Effector memory CD4-positive, alpha-beta T cell (primary cell): ENCODE measurements around the gene FGGY.

Source experiments
- DNase-seq, 3 donors: peaks; one replicate each; pipeline ENCODE4 v3.0.0-alpha.2; 2020
- H3K27ac ChIP-seq: 2 replicates; pipeline ENCODE4 v1.7.0; 2013; ENCODE audit warnings: mild to moderate bottlenecking, low read length, moderate library complexity; ENCODE audit not compliant: insufficient read depth, poor library complexity, severe bottlenecking
- H3K27me3 ChIP-seq: replicated peaks from 2 replicates; pipeline ENCODE4 v1.7.0; 2013; ENCODE audit warnings: mild to moderate bottlenecking, low read length; ENCODE audit not compliant: insufficient read depth, control insufficient read depth, poor library complexity, severe bottlenecking
- H3K36me3 ChIP-seq: 2 replicates; pipeline ENCODE4 v1.7.0; 2013; ENCODE audit warnings: mild to moderate bottlenecking, low read length, moderate library complexity; ENCODE audit not compliant: control insufficient read depth, insufficient read depth
- H3K4me1 ChIP-seq: 2 replicates; pipeline ENCODE4 v1.7.0; 2013; ENCODE audit warnings: low read length, mild to moderate bottlenecking; ENCODE audit not compliant: control insufficient read depth, insufficient read depth, poor library complexity, severe bottlenecking
- H3K4me3 ChIP-seq: 2 replicates; pipeline ENCODE4 v1.7.0; 2013; ENCODE audit warnings: low read length, low read depth, mild to moderate bottlenecking; ENCODE audit not compliant: insufficient read depth, poor library complexity, severe bottlenecking
- H3K9me3 ChIP-seq: 2 replicates; pipeline ENCODE4 v1.7.0; 2013; ENCODE audit warnings: mild to moderate bottlenecking, low read length, moderate library complexity; ENCODE audit not compliant: control insufficient read depth

Gene FGGY

DNA sequence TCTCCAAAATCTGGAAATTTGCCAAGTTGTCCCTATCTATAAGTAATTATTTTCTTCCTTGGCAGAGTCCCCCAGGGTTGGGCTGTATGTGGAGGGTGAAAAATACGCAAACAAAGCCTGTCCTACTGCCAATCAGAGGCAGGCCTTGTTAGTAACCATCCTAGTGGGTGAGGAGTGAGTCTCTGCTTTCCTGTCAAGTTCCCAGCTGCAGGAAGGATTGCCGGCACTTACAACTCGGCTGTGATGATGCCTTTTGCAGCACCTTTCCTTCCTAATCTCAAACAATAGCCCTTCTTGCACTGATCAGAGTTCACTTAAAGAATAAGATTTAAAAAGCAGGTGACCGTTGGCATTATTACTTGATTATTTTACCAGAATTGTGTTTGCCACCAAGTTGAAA lies 31.3 kb upstream of the FGGY start:
- Histone ChIP-seq H3K27me3 (no peaks in the 10 kb centered on the region), H3K4me1 (no peaks in the 10 kb centered on the region), H3K9me3 (no peaks in the 10 kb centered on the region), H3K27ac (no peak overlapping the region), H3K4me3 (no peak overlapping the region), H3K36me3 (no peaks in the 10 kb centered on the region)
- DNase-seq: no peak

DNA sequence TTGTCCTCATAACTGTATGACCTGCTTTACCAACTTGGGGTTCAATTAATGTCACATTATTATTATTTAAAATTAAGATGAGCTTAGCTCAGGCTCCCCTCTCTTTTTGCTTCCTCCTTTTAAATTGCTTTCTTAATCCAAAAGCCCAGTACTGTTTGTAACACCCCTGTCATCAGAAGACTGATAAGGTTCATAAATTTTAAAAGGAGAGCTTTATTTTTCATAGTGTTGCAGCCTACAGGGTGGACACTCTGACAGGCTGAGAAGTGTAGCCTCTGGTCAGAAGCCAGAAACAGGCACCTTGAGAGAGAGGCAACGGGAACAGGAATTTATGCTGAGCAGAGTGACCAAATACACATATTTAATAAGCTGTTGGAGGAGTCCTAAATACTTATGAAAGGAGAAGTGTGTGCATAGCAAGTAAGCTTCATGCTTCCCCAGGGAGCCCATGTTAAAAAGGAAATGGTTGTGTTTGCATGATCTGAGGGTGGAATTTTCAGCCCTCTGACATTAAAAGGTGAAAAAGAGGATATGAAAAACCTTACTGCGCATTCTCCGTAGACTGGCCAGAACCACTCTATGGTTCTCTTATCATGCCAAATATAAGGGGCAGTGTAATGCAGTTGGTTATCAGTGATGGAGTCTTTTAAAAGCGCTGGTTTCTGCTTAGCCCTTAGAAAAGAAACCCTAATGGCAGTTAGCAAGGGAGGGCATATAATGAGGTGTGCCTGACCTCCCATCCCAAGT lies 30.5 kb upstream of the FGGY start:
- no peak overlapping the region for H3K4me3 ChIP-seq
- H3K9me3 ChIP-seq: no peaks in the 10 kb centered on the region
- H3K4me1 ChIP-seq: no peaks in the 10 kb centered on the region
- no peaks in the 10 kb centered on the region for H3K36me3 ChIP-seq
- H3K27me3 ChIP-seq: no peaks in the 10 kb centered on the region
- DNase-seq: no peak
- H3K27ac ChIP-seq: no peak overlapping the region

- no peaks in the 10 kb centered on the region for H3K9me3 ChIP-seq
- no peak overlapping the region for H3K27ac ChIP-seq
- no peak overlapping the region for H3K4me3 ChIP-seq
- no peaks in the 10 kb centered on the region for H3K36me3 ChIP-seq
- no peak for DNase-seq
- no peaks in the 10 kb centered on the region for H3K4me1 ChIP-seq
- H3K27me3 ChIP-seq: no peaks in the 10 kb centered on the region
These were observed 30.0 kb upstream of the FGGY start for GRCh38 chr1:59266927-59267293.

- H3K4me1 ChIP-seq: no peaks in the 10 kb centered on the region
- DNase-seq: no peak
- no peaks in the 10 kb centered on the region for H3K9me3 ChIP-seq
- no peak overlapping the region for H3K27ac ChIP-seq
- no peak overlapping the region for H3K4me3 ChIP-seq
- no peaks in the 10 kb centered on the region for H3K27me3 ChIP-seq
- no peaks in the 10 kb centered on the region for H3K36me3 ChIP-seq
These were observed 28.5 kb upstream of the FGGY start for GRCh38 chr1:59268406-59268805.

DNA sequence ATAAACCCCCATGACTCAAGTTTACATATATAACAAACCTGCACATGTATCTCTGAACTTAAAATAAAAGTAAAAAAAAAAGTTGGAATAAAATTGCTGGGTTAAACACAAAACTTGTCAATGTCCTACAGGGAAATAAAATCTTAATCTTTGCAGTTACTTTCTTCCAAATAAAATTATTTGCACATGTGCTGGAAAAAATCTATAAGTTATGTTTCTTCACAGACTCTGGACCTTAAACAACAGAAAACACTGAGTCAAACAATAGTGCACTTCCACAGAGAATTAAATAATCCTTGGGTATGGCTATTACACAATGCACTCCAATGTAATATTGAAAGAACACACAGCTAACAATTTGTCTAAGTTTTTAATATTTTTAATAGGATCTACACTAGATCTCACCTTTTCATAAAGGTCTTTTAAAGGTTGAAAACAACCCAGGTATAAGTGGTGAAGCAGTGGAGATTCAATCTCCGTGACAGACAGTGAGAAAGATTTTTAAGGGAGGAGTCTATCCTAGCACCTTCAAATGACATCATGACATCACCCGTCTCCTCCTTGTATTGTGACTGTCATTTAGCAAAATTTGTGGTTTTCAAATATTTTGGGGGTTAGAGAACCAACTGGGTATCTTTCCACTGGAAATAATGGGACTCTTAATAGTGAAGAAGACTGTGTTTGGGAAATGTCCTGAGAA lies 25.2 kb upstream of the FGGY start:
- Histone ChIP-seq H3K36me3 (no peaks in the 10 kb centered on the region), H3K4me1 (no peaks in the 10 kb centered on the region), H3K27ac (no peak overlapping the region), H3K27me3 (no peaks in the 10 kb centered on the region), H3K4me3 (no peak overlapping the region), H3K9me3 (no peaks in the 10 kb centered on the region)
- DNase-seq: no peak

DNA sequence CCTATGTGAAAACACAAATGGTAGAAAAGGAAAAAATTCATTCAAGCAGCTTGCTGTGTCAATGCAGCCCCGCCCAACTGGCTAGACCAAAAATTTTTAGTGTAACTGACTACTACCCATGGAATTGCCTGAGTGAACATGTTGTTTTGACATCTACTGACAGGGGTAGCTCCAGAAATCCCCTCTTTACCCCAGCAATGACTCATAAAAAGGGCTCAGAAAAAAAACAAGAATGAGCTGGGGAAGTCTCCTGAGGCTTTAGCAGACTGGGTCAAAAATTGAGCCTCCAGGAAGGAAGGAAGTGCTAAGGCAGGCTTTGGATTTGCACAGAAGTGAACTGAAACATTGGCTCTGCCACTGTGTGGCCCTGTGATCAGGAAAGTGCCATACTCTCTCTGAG lies 24.4 kb upstream of the FGGY start:
- no peak overlapping the region for H3K27ac ChIP-seq
- no peak for DNase-seq
- no peaks in the 10 kb centered on the region for H3K36me3 ChIP-seq
- H3K4me3 ChIP-seq: no peak overlapping the region
- no peaks in the 10 kb centered on the region for H3K27me3 ChIP-seq
- no peaks in the 10 kb centered on the region for H3K9me3 ChIP-seq
- H3K4me1 ChIP-seq: no peaks in the 10 kb centered on the region

DNA sequence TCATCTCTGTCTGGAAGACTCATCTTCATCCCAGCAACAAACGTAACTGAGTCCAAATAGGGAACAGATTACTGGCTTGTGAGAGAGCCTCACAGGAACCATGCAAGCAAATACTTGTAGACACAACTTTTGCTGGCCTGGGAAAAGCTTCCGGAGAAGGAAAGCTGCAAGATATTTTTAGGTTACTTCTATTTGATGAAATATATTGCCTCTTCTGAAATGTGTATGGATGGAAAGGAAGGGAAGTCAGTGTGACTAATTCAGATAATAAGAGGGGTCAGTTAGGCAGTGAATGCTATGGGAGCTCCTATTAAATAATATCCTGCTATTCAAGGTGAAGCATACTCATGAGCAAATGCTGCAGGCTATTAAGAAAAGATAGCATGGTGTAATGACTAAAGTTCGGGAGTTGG lies 20.4 kb upstream of the FGGY start:
- H3K27ac ChIP-seq: no peak overlapping the region

DNA sequence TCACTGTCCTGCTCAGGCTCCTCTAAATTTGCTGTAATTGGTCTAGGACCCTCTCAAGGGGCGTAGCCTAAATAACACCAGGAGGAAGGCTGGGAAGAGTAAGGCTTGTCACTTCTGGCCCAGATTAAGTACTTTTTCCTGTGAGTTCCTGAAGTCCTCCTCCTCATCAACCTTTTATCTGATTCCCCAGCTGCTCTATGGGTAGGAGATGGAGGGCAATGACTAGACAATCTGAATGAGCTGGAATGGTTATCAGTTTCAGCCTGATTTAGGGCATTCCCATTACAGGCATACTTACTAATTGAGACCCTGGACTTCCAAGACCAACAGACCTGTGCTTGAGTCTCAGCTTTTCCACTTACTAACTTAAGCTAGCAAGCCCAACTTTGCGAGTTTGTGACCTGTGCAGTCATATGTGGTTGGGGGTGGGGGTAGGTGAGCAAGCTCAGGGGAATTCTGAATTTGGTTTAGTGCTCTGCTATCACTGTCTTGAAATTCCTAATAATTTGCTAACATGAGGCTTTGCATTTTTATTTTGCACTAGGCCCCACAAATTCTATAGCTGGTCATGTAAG lies 18.0 kb upstream of the FGGY start:
- Histone ChIP-seq H3K36me3 (no peaks in the 10 kb centered on the region), H3K9me3 (no peaks in the 10 kb centered on the region), H3K4me1 (no peaks in the 10 kb centered on the region), H3K27ac (no peak overlapping the region), H3K27me3 (no peaks in the 10 kb centered on the region), H3K4me3 (no peak overlapping the region)
- no peak for DNase-seq

More for the DNA sequence above, 20.4 kb upstream of the FGGY start:
- H3K27me3 ChIP-seq: no peaks in the 10 kb centered on the region
- H3K4me1 ChIP-seq: no peaks in the 10 kb centered on the region
- DNase-seq: no peak
- H3K36me3 ChIP-seq: no peaks in the 10 kb centered on the region
- no peak overlapping the region for H3K4me3 ChIP-seq
- H3K9me3 ChIP-seq: no peaks in the 10 kb centered on the region

DNA sequence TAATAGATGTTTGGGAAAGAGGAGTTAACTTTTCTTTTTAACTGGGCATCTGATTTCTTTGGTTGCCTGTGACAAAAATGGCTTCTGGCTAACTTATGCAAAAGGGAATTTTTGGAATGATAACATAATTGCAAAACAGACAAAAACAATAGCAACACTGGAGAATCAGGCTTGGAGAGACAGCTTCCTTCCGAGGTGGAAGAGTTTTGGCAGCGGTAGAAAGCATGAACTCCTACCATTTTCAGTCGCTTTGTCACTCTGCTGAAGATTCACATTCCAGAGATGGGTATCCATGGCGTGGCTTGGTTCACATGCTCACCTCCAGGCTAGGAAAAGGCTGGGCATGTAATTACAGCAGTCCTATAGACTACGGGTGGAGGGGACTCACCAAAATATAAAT lies 17.2 kb upstream of the FGGY start:
- DNase-seq: no peak

GRCh38 chr1:59282951-59283350 lies 13.9 kb upstream of the FGGY start:
- H3K27me3 ChIP-seq: no peaks in the 10 kb centered on the region
- H3K36me3 ChIP-seq: no peaks in the 10 kb centered on the region
- H3K27ac ChIP-seq: no peak overlapping the region
- H3K9me3 ChIP-seq: no peaks in the 10 kb centered on the region
- no peaks in the 10 kb centered on the region for H3K4me1 ChIP-seq
- DNase-seq: no peak
- H3K4me3 ChIP-seq: no peak overlapping the region

More for the DNA sequence above, 17.2 kb upstream of the FGGY start:
- Histone ChIP-seq H3K4me3 (no peak overlapping the region), H3K27ac (no peak overlapping the region), H3K4me1 (no peaks in the 10 kb centered on the region), H3K9me3 (no peaks in the 10 kb centered on the region), H3K36me3 (no peaks in the 10 kb centered on the region), H3K27me3 (no peaks in the 10 kb centered on the region)
